T-helper 22 cell (primary cell): ENCODE data around the gene ITIH5.
"Not testable (repeated sequence)": the region's sequence is repeated elsewhere in the genome, so short reads cannot be mapped to it uniquely, and the experiment has no call there.

ENCODE experiments used
- DNase-seq: peaks from one replicate; pipeline ENCODE4 v3.0.0-alpha.2; 2020; ENCODE audit warnings: low read depth

The ITIH5 gene

DNA sequence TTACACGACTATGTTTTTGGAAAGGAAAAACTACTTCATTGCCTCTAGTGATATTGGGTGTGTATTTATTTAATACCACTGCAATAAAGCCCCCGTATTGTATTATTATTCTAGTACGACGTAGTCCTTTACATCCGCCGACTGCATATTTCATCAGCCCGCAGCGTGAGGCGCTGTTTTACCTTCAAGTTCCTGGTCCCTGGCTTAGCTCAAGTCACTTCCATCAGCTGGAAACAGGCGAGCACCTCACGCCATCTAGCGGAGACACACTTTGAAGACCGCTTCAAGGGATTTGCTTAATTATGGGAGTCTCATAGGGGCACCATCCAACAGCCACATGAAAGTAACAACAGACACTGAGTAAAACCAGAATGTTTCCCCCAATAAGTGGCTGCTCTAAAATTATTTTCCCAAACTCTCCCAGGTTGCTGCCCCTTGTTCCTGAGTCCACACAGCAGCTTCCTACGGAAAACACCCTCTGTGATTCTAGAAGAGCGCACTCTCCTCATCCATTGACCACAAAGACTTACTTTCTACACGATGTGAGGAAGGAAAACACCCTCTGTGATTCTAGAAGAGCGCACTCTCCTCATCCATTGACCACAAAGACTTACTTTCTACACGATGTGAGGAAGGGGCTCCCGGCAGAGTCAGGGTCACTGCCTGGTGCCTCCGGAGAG, 20.6 kb upstream of the ITIH5 start:
- DNase-seq = peak; percentile 25

DNA sequence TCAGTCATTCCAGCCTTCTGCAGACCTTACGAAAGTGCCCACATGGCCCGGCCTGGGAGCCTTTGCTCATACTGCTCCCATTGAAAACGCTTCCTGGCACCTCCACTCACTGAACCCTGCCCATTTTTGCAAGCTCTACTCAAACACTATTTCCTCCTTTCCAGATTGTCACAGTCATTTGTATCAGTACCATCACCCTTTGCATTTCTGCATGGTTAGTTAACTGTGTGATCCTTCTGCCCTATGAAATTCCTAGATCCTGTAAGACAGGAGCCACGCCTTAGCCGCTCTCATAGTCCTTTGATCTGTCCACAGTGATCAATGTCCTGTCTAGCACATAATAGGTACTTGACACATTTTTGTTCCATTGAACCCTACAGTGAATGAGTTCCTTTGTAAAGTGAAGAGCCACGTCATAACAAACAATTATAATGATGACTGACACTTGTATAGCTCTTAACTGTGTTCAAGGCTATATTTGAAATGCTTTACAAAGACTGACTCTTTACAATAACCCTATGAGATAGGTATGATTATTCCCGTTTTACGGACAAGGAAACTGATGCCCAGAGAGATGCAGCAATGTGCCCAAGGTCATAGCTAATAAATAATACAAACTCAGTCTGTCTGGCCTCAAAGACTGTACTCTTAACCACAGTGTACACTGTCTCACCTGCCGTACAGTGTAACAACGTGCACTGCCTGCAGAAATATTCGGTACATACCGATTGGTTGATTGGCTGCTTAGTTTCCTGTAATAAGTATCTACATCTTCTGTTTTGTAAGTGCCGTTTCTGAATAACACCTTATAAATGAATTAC, 19.8 kb upstream of the ITIH5 start:
- DNase-seq = no peak

- DNase-seq = not testable (repeated sequence)
Measured at GRCh38 chr10:7680078-7680477, 13.3 kb upstream of the ITIH5 start.

DNA sequence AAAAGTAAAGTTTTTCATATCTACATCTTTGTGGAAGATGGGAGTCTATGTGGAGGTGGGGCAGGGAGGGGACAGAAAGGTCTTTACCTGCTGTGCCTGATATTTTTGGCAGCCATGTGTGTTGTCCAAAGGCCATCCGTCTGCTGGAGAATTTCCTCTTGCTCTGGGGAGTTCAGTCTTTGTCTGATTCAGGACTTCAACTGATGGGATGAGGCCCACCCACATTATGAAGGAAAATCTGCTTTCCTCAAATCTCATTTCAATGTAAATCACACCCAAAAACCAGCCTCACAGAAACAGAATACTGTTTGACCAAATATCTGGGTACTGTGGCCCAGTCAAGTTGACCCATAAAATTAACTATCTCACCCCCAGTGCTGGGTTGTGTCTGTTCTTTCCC, 12.5 kb upstream of the ITIH5 start:
- DNase-seq = no peak

DNA sequence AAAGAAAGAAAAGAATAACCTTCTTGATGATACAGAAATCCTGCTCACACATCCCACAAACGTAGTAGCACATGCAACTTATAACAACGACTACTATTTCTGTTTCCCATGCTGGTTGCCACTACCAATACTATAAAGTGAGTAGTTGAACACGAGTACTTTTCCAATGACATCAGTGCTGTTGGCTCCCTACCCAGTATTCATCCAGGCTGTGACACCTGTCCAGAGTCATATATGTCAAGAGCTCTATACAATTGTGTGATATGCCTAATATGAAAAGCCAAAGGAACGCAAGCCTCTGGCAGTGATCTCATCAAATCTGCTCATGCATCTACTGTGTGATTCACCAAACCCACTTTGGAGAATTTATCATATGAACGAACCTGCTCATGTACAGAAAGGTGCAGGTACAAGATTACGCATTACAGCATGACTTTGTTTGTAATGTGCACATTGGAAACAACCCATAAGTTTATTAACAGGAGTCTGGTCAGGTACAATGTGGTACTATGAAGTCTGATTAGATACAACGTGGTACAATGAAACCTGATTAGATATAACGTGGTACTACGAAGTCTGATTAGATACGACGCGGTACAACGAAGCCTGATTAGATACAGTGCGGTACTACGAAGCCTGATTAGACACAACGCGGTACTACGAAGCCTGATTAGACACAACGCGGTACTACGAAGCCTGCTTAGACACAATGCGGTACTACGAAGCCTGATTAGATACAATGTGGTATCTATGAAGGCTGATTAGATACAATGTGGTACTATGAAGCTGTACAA, 5.8 kb upstream of the ITIH5 start:
- no peak for DNase-seq

DNA sequence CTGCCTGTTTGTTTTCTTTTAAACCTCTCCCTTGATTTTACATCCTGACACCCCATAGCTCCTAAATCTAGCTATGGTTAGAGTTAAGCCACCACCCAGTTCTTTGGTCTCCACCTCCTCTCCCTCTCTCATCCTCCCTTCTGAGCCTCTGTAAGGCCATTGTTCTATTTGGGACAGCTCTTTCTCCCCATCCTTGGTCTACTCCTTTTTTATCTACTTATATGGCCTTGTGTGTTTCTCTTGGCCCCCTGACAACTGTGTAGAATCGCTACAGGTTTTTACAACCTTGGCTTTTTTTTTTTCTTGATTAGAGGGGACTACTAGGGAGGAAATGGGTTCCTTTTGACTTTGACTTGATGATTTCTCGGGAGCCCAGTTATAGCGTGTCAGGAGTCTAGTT, 3.4 kb upstream of the ITIH5 start:
- no peak for DNase-seq

DNA sequence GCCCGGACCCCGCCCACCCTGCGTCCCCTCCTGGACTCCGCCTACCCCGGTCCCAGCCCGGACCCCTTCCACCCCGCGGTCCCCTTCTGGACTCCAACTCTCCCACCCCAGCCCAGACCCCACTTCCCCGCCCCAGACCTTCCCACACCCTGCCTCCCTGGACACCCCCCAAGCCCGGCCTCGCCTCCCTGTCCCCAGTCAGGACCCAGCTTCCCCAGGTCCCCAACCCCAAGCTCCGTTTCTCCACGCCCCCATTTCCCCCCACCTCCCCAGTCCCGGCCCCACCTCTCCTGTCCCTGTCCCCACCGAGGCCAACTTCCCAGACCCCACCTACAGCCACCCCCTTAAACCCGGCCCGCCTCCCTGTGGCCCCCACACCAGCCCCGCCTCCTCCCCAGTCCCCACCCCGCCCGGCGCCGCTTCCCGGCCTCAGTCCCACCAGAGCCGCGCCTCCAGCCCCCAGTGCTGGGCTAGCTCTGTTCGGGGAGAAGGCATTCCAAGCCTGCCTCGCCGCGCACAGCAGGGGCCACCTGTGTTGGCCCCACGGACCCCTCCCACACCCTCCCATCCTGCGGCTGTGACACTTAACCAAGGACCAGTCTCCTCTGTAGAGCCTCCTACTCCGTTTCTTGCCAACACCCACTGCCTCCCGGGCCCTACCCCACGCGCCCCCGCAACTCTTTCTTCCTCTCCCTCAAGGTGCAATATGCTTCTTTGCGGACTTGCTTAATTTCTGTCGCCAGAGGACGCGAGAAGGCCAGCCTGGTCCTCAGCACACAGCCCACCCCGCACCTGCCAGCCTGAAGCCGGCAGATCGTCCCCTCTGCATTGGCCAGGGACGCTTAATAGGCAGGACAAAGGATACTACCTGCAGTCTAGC, 736 bp upstream of the ITIH5 start:
- DNase-seq = no peak

GRCh38 chr10:7665767-7666166, 999 bp downstream of the ITIH5 start:
- DNase-seq = no peak

GRCh38 chr10:7664707-7665106, 2.1 kb downstream of the ITIH5 start:
- no peak for DNase-seq

- DNase-seq = no peak
Measured at GRCh38 chr10:7662522-7662921, 4.2 kb downstream of the ITIH5 start.

DNA sequence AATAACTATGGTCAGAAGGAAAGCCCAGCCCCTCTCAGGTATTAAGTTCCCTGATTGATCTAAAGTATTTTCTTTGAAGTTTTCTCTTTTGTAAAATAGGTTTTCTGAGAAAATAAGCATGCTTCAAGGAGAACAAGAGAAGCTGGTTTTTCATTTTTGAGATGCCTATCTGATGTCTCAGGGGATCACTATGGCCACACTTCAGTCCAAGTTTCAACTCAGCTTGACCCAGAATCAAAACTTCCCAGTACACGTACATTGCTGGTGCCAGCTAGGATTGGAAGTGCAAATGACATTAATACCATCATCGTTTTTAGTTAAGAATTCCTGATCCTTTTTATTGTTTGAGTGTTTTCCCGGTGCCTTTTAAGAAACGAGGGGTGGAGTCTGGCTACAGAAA, 7.2 kb downstream of the ITIH5 start:
- DNase-seq = no peak

DNA sequence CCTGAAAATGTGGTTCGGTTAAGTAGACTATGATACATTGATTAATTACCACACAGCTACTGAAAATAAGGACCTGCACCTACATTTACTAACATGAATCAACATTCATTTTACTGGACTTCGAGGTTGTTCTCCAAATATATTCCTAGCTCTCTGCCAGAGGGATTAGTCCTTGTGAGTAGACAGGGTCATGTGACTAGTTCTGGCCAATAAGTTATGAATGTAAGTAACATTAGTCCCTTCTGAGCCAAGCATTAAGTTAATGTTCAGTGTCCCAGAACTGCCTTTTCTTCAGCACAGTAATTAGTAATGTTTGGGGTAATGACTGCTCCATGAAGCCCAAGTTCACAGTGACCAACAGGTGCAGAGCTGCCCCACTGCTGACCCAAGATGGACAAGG, 9.2 kb downstream of the ITIH5 start:
- no peak for DNase-seq

- not testable (repeated sequence) for DNase-seq
Measured at GRCh38 chr10:7657079-7657478, 9.7 kb downstream of the ITIH5 start.

GRCh38 chr10:7651853-7652470, 14.8 kb downstream of the ITIH5 start:
- no peak for DNase-seq

- DNase-seq = no peak
Measured at GRCh38 chr10:7649673-7650300, 17.0 kb downstream of the ITIH5 start.

DNA sequence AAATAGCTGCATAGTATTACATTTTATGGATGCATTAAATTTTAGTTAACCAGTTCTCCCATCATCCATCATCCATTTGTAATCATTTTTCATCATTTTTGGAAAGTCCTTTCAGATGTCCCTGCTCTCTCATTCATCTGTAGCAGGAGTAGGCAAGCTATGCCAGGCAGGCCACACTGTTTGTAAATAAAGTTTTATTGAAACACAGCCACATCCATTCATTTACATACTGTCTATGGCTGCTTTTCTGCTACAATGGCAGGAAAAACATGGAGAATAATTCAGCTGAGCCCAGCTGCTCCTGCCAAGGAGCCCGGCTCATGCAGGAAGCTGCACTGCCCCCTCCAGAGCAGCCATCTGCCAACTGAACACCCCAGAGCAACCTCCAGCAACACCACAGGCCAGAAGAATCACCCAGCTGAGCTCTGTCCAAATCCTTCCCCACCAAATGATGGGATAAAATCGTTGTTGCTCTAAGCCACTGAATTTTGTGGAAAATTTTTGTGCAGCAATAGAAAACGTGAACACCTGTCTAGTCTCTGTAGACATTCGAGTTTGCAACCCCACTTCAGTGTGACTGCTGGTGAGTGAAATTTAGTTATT, 19.6 kb downstream of the ITIH5 start:
- no peak for DNase-seq

- no peak for DNase-seq
Measured at GRCh38 chr10:7642491-7643011, 24.2 kb downstream of the ITIH5 start.

DNA sequence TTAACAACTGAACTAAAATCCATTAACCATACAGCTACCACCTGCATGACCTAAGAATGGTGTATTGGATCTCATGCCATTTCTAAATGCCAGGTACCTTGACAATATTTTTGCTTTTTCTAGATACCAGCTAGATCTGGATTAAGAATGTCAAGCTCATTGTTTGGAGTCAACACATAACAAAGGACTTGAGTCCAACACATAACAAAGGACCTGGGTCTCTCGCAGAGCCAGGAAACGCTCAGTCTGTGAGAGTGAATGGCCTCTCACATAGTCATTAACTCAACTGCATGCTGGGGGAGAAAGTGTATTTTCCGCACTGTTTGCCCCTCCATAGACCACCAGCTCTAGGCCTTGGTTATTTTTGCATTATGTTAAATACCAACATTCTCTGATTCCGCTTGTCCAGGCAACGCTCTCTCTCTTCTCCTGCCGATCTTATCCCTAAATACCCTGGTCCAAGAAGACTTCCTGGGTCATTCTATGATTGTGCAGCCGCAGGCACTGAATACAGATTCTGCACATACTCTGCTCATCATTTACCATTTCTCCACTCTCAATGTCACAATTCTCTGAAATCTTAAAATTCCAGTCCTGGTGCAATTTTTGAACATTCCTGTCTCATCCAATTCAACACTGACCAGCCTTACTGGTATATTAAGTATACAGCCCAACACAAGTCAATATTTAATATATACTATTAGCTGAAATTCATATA, 31.2 kb downstream of the ITIH5 start:
- no peak for DNase-seq

DNA sequence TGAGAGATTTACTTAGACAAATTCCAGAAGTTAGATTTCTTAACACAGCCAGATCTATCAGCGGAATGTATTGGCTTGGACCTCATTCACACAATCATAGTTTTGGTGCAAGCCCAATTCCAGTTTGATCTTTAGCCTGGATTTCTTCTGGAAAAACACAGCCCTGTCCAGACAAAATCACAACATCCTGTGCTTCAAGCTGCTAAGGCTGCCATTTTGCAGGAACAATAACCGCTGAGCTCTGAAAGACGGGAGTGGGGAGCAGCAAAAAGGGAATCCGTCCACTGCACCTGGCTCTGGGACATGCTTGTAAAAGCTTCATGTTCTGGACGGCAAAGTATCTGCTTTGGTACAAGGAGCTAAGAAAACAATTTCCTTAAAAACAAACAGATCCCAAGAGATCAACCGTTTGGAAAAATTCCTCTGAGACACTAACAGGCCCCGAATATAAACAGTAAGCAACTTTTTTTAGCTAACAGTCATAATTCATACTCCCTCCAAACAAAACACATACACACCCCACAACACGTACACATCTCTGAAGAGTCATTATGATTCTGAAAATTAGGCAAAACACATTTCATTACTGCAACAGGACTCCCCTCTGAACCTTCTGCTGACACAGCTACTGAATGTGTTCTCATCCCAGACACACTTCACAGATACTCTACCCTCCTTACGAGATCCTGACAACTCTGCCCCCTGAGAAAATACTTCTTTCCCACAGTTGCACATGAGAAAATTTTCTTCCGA, 32.4 kb downstream of the ITIH5 start:
- DNase-seq = no peak
